Measurements from ENCODE around the gene NUDC. TPM values are rescaled to one million over a fixed set of nuclear protein-coding genes. Genes with fewer than 3 reads are reported as not detected.

The NUDC gene
- total and polyA plus RNA-seq, 9 of the 15 experiments (the other 6 are each of a cell fraction or from before 2014, with no cell fraction given) = 9.8 to 234 (median 149) TPM

DNA sequence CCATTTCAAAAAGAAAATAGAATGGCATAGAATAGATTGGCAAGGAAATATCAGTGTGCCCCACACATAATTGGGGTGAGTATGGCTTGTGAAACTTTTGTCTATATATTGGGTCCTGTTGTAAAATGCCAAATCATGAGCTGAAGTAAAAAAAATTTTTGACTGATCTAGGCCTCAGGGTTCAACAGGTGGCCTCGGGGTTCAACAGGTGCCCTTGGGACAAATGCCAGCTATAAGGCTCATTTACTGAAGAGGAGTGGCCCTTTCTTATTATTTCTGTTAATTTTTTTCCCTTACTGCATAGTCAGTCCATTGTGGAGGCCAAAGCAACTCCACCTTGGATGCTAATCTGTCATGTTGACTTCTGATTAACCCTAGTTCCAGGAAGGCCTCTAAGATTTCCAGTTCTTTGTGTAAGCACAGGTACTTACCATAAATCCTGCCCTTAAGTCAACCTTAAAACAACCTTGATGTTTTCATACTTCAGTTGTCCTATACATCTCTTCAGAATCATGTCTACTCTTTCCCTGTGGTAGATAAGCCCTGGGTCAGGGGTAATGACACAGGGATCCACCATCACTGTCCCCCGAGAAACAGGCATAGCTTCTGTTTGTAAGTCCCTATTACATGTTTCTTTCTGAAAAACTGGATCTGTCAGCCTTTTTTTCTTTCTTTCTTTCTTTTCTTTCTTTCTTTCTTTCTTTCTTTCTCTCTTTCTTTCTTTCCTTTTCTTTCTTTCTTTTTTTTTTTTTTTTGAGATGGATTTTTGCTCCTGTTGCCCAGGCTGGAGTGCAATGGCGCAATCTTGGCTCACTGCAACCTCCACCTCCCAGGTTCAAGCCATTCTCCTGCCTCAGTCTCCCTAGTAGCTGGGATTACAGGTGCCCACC lies 55.3 kb downstream of the NUDC start:
- CTCF ChIA-PET (ENCODE audit: low intra/inter-chr PET ratio) = no interaction called here
- TF ChIP-seq IRF1 (CRISPR knock-in tag; IDR thresholded peaks at IDR 0.05; ENCODE audit: borderline replicate concordance) (no peak), NR2C1 (IDR thresholded peaks at IDR 0.05) (no peak), NR2C1 (tag; IDR thresholded peaks at IDR 0.05) (peak; percentile 12; the same call in 1 of the 2 replicates), FIP1L1 (IDR thresholded peaks at IDR 0.05; ENCODE audit: low read depth, low read length, poor library complexity, severe bottlenecking) (no peak), FOXJ2 (tag; IDR thresholded peaks at IDR 0.05) (no peak), BRF1 (IDR thresholded peaks at IDR 0.05; ENCODE audit: borderline replicate concordance, extremely low read depth, insufficient read length) (no peak), ESRRA (IDR thresholded peaks at IDR 0.05; ENCODE audit: borderline replicate concordance, low read depth) (peak; percentile 32; the same call in 1 of the 2 replicates), PTTG1 (tag; IDR thresholded peaks at IDR 0.05; ENCODE audit: low read depth) (no peak), HNRNPH1 (optimal IDR thresholded peaks at IDR 0.05; ENCODE audit: low read depth, low read length) (no peak), GABPA (tag; conservative IDR thresholded peaks at IDR 0.05; ENCODE audit: low read depth) (no peak), ZNF316 (IDR thresholded peaks at IDR 0.05) (peak; percentile 25; the same call in 1 of the 2 replicates), FOXP4 (CRISPR knock-in tag; IDR thresholded peaks at IDR 0.05; ENCODE audit: borderline replicate concordance) (no peak)
- TF ChIP-seq, protein P1, sequence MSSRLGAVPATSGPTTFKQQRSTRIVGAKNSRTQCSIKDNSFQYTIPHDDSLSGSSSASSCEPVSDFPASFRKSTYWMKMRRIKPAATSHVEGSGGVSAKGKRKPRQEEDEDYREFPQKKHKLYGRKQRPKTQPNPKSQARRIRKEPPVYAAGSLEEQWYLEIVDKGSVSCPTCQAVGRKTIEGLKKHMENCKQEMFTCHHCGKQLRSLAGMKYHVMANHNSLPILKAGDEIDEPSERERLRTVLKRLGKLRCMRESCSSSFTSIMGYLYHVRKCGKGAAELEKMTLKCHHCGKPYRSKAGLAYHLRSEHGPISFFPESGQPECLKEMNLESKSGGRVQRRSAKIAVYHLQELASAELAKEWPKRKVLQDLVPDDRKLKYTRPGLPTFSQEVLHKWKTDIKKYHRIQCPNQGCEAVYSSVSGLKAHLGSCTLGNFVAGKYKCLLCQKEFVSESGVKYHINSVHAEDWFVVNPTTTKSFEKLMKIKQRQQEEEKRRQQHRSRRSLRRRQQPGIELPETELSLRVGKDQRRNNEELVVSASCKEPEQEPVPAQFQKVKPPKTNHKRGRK (tag; IDR thresholded peaks at IDR 0.05) = peak; percentile 88

More for the DNA sequence above, 55.3 kb downstream of the NUDC start:
- H3K4me3 ChIP-seq = no peak overlapping the region
- H3K79me2 ChIP-seq (ENCODE audit: control insufficient read depth, insufficient read depth, low read length) = no peaks in the 10 kb centered on the region
- no peak overlapping the region for H3K4me2 ChIP-seq (ENCODE audit: insufficient read depth, low read length)
- POLR2A ChIA-PET = interaction anchor here (0.8 to 2.0 kb wide), 2 partner anchors 9 to 169 kb away, joined by 3 to 5 read pairs; no protein-coding TSS in a partner anchor
- H3K36me3 ChIP-seq (ENCODE audit: control insufficient read depth, insufficient read depth, low read length) = no peaks in the 10 kb centered on the region
- peaks cover 13 to 32% of the 10 kb centered on the region in 2 experiments; a peak in 4 of 5 replicates for H3K27me3 ChIP-seq (ENCODE audit: control insufficient read depth in 2 of 2, insufficient read depth in 2 of 2, low read length in 2 of 2)
- ATAC-seq (no peak), FAIRE-seq (peak; percentile 72), DNase-seq (ENCODE audit: extremely low read depth in 1 of 4, low spot score in 3 of 4) (no peak)
- H3K9me3 ChIP-seq (replicated peaks; ENCODE audit: control insufficient read depth, insufficient read depth, low read depth, low read length) = no peaks in the 10 kb centered on the region
- H4K20me1 ChIP-seq (replicated peaks; ENCODE audit: control insufficient read depth, insufficient read depth, low read length) = no peaks in the 10 kb centered on the region
- H3K4me1 ChIP-seq (replicated peaks in 1 of 2; ENCODE audit: control insufficient read depth in 2 of 2, insufficient read depth in 2 of 2, low read length in 2 of 2) = peaks cover 2 to 3% of the 10 kb centered on the region in 2 experiments; a peak in 2 of 5 replicates
- H3K9me1 ChIP-seq (ENCODE audit: control insufficient read depth, insufficient read depth, low read length) = no peaks in the 10 kb centered on the region
- intact Hi-C loops (cut with micrococcal nuclease) (no loop called here), in situ Hi-C loops (cut with MboI) (no loop called here)
- BruUV-seq (replicated peaks) = no TSS peak
- no peak overlapping the region for H2AFZ ChIP-seq (ENCODE audit: low read depth, low read length)
- H3K9ac ChIP-seq (ENCODE audit: insufficient read depth in 1 of 2, low read depth in 2 of 2, low read length in 2 of 2) = no peak overlapping the region
- WGBS (ENCODE audit: insufficient coverage, low coverage, missing lambda C conversion rate) = 4% methylated on average over 3 of the region's 3 CpGs
- H3K27ac ChIP-seq (ENCODE audit: extremely low read depth, low read depth, low read length) = no peak overlapping the region
